Ammon's horn (tissue), 1 donor: ENCODE data around the gene PHIP.
A peak's percentile ranks its signal among the peaks of the same experiment; 100 is the strongest.

Experiments used
- DNase-seq: peaks from one replicate; pipeline ENCODE4 v3.0.0-alpha.2; 2016; ENCODE audit warnings: low spot score

The PHIP gene

DNA sequence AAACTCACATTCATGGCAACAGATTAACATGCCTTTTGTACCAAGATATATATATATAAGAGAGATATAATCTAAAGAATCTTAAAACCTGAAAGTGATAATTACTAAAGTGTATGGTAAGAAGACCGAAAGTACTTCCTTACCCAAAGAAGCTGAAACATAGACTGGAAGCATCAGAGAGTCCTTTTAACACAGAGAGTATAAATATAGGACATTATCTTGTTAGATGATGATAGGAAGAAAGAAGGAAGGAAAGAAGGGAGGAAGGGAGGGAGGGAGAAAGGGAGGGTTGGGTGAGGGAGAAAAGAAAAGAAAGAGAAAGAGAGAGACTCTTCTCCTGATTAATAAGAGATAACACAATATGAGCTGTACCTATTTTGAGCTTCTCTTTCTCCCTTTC, 68.2 kb downstream of the PHIP start:
- no peak for DNase-seq

DNA sequence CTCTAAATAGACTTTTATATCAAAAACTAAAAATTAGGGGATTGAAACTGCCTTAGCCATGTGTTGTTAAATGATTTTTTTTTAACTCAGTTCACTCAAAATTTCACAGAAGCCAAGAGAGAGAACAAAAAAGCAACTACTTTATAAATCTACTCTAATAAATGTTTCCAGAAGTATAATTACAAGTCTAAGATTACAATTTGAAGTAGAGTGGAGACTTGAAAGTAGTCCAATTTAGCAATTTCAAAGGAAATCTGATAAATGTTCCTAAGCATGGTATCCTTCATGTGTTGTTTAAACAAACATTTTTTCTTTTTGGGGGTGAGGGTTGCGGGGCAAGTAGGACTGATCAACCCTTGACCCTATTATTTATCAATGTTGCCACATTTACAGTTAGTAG, 72.6 kb downstream of the PHIP start:
- no peak for DNase-seq

DNA sequence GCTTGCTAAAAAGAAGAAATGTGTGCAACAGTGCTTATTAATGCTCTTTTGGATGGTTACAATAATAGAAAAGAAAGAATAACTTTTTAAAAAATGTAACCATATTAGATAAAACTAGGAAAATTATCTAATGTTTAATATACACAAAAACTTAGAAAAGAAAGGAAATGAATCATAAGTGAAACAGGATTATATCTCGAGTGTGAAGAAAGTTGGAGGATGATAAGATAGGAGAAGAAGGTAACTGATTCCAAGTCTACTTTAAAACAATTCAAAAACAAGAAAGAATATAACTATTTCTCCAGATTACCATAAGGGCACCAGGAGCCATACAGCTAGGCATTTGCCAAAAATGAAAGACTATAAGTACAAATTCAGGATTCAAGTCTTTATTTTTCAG, 73.0 kb downstream of the PHIP start:
- DNase-seq: no peak

DNA sequence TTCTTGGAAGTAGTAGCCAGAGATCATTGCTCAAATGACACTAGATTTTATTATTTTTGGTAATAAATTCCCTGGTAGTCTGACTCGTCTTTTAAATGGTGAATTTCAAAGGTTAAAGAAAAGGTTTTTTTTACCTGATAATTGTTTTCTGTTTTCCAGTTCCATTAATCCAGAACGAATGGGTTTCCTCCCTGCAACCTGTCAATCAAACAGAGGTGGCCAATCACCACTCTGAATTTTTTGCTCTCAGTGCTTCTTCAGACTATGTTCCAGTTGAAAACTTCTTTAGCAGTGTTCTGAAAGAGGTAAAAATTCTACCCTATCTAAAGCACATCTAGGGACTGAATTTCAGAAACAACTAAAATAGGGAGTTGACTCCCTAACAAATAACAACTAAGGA, 73.8 kb downstream of the PHIP start:
- no peak for DNase-seq

DNA sequence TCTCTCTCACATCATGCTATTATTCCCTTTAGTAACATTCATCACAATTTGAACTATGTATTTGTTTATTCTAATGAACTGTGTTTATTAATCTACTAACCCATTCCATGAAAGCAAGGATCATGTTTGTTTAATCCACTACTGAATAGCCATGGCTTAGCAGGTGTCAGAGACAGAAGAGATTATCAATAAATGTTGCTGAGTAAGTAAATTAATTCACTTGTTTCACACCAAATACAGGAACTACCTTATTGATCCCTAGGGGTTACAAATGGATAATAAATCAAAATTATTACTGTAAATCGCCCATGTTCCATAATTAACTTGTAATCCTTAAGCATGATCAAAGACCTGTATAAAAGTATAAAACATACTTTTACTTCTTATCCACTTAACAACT, 76.6 kb downstream of the PHIP start:
- no peak for DNase-seq

DNA sequence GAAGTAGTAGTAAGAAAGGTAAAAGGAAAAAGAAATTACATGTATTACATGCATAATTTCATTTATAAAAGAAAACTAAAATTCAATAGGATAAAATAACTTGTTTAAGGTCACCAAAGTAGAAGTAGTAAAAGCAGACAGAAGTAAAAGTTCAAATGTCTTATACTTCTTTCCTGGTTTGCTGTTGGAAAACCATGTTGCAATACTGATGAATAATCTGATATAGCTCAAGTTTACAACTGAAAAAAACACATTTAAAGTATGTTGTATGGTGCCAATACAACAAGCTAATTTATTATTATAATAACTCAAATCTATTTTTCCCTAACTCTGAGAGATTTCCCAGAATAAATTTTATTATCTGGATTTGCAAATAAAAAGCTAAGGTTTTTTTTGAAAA, 78.3 kb downstream of the PHIP start:
- DNase-seq: no peak

DNA sequence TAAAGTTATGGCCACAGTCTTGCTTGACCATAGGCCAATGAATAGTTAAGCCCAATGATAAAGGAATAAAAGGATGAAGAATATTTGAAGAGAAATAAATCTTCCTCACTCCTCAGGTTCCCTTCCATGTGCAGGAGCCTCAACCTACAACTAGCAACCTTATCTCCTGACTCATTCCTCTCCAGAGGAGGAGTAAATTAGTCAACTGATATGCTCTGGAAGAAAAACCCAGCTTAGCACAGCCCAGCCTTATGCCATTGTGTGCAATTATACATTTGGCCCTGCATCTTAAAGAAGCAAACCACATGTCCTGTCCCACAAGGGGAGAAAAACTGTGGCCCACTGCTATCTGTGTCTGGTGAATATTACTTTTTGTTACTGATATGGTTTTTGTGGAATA, 82.1 kb downstream of the PHIP start:
- DNase-seq: no peak

DNA sequence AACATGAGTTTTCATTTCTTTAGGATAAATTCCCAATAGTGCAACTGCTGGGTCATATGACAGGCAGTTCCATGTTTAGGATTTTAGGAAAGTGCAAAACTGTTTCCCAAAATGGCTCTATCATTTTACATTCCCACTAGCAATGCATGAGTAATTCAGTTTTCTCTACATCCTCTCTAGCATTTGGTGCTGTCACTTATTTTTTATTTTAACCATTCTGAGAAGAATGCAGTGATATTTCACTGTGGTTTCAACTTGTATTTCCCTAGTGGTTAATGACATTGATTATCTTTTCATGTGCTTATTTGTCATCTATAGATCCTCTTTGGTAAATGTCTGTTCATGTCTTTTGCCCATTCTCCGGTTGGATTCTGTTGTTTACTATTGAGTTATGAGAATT, 82.7 kb downstream of the PHIP start:
- no peak for DNase-seq

DNA sequence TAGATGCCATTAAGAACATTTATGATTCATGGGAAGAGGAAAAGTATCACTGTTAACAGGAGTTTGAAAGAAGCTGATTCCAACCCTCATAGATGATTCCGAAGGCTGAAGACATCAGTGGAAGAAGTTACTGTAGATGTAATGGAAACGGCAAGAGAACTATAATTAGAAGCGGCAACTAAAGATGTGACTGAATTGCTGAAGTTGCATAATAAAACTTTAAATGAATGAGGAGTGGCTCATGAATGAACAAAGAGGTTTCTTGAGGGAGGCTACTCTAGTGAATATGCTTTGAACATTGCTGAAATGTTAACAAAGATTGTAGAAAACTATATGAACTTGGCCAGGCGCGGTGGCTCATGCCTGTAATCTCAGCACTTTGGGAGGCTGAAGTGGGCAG, 84.1 kb downstream of the PHIP start:
- DNase-seq: no peak

DNA sequence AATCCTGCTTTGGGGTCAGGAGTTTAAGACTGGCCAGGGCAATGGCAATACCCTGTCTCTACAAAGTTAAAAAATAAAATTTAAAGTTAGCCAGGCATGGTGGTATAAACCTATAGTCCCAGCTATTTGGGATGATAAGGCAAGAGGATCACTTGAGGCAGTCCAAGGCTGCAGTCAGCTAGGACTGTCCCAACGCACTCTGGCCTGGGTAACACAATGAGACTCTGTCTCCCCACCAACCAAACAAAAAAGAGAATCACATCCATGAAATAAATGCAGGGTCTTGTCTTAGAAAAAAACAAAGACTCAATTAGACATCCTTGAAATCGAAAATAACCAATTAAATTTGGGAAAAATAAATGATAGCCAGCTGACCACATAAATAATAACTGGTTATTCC, 88.9 kb downstream of the PHIP start:
- DNase-seq: peak; percentile 52

DNA sequence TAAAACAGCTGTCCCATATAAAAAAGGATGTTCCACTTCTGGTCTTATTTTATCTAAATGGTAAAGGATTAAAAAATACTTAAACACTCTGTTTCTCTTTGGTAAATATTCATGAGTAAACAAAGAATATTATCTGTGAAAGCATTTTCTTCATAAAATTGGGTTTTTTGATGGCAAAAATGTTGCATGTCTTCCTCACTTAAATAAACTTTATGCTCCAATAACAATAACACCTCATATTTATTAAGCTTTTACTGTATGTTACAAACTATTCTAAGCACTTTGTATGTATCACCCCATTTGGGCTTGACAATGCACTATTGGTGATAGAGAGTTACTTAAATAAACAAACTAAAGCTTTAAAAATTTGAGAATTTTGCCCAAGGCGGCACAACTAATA, 91.9 kb downstream of the PHIP start:
- DNase-seq: no peak

DNA sequence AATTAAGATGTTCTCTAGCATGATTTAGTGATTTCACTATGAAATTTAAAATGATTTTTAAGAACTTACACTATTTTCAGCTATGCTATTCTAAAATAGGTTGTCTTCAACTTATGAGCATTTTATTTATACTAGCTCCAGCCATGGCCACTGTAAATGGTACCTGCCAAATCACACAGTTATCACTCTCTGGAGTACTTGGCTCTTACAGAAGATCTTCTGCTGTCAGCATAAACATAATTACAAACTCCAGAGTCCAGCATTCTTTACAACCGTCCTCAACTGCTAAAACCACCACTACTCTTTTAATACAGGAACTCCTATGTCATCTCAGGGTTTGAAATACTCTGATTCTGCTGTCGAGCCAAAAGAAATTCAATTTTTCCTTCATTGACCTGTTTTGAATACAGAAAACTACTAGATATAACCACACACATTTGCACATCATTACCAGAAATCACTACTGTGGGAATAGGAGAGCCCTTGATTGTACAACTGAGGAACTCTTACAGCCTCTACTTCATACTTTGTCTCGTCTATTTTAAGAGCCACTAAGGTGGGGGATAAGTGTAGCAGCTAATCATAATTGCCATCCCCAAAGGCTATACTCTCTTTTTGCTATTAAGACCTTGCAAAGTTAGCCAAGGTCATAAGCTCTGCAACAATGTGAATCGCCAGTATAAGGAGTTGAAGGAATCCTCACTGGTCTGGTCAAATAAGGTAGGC, 93.7 kb downstream of the PHIP start:
- DNase-seq: no peak

DNA sequence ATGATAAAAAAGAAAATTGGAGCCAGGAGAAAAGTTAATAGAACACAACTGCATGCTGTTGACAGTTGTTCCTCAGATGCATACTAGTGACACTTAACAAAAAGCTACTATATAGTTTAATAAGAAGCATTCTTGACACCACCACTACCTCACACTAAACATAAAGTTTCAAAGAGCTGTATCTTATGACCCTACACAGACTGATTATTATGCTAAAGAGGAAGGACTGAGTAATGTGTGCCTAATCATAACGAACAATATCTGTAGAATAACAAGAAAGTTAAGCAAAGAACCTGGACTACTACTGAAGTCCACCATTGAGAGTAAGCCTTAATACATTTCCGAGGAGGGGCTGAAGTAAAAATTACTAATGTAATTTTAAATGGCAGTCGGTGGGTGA, 110.9 kb downstream of the PHIP start:
- no peak for DNase-seq

DNA sequence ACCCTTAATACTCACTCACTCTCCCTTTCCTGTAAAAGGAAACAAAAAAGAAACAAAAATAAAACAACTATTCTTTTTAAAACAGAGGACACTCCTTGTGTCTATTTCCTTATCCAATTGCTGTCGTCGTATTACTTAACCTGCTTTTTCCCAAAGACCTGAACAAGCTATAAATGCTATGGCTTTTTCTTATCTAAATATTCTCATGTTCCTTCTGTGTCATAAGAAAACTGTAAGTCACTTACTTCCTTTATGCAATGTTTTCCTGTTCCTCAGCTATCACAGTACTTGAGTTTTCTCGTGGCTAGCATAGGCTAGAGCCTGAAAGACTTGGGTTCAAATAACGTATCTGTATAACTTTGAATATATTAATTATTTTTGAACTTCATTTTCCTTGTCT, 111.5 kb downstream of the PHIP start:
- no peak for DNase-seq

DNA sequence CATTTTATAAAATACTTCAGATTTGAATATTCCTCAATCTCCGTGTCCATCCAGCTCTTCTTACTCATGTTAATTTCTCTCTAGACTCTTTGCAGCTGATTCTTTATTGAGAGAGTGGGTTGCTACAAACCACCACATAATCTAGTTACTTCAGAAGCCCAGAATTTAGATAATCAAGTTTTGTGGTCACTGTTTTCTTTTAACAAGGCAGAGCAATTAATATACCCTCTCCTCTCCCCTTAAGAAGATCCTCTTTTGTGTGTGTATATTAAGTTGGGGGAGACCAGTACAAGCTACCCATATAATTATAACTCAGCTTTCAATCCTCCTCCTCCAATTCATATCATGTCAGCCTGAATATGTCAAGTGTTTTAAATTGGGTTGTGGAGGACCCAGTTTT, 115.6 kb downstream of the PHIP start:
- no peak for DNase-seq

DNA sequence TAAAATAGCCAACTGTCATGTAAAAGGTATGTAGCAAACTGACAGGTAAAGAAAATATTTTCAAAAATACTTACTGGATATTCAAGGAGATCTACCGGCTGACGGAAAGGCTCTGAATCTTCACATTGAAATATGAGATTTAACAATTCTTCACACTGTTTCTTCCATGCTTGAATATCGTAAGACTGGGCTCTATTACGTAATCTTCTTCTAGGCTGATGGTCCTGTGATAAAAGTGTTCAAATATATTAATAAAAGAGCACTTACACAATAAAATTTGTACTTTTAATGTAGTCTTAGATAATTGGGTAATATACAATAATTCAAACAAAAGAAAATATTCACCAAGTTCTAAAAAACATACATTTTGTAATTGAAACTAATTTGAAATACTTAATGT, 123.3 kb downstream of the PHIP start:
- no peak for DNase-seq

DNA sequence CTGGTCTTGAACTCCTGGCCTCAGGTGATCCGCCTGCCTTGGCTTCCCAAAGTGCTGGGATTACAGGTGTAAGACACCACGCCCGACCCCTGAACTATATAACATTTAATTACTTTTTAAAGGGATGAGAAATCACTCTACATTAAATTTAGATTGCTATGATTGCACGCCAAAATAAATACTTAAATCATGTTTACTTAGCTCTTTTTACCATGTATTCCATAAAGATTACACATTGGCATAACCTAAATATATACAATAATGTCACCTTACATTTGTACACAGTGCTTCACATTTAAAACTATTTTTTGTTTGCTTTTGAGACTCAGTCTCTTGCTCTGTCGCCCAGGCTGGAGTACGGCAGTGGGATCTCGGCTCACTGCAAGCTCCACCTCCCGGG, 124.3 kb downstream of the PHIP start:
- DNase-seq: no peak

DNA sequence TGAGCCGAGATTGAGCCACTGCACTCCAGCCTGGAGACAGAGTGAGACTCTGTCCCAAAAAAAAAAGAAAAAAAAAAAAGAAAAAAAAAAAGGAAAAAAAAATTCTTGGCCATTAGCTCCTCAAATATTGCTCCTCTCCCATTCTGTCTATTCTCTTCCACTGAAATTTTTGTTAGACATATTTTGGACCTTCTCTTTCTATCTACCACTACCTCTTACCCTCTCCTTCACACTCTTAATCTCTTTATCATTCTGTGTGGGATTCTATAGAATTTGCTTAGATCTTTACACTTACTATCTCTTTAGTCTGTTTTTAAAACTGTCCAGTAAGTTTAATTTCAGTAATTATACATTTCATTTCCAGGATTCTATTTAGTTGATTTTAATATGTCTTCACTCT, 125.7 kb downstream of the PHIP start:
- DNase-seq: no peak

DNA sequence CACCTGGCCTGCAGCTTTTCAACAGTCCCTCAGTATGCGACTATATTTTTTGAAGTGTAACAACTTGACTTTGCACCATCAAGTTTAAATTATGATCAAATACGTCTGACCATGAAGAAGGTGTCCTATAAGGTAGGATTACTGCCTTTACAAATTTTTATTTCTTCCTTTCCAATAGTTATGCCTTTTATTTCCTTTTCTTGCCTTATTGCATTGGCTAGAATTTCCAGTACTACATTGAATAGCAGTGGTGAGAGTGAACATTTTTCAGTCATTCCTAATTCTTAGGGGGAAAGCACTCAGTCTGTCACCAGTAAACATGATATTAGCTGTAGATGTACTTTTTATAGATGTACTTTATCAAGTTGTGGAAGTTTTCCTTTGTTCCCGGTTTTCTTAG, 129.3 kb downstream of the PHIP start:
- DNase-seq: no peak

DNA sequence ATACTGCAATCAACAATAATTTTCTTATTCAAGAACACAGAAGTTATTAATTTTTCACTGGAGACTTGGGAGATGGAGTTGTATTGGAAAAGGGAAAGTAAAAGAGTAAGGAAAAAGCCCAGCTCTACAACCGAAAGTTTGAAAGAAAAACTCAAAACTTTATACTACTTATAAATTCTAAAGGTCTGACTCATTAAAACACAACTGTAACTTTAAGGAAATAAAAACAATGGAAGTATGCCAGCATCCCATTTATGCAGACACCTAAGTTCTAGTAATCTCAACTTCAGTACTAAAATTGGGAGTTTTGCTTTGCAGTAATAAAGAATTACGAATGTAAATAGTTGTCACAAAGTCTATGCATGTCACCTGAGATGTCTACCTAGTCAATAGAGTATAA, 130.1 kb downstream of the PHIP start:
- no peak for DNase-seq

DNA sequence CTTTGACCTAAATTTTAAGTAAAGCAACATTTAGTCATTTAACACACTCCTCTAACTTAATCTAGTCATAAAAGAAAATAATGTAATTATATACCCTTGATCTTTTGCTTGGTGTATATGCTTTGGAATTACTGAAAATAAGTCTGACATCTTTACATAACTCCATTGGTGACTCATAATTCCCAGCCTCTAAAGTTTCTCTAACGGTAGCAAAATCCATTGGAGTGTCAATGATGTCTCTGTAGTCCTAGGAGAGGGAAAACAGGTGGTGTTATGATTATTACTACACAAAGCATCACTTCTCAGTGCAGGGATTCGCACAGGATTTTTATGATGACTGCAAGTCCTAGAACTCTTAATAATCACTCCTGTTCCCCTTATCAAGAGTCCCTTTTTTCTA, 130.5 kb downstream of the PHIP start:
- DNase-seq: no peak

DNA sequence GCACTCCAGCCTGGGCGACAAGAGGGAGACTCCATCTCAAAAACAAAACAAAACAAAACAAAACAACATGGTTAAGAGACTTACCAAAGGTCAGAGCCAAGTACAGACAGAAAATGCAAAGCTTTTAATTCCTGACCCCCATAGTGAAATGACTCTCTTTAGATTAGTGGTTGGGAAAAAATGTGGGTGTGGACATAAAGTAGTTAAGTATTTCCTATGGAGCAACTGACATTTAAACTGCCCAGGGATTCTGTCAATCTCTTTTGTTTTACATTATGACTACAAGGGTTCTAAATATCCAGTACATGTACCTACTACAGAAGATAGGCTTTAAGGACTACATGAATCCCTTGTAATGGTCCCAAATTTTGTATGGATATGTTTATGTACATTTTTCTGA, 135.6 kb downstream of the PHIP start:
- no peak for DNase-seq

DNA sequence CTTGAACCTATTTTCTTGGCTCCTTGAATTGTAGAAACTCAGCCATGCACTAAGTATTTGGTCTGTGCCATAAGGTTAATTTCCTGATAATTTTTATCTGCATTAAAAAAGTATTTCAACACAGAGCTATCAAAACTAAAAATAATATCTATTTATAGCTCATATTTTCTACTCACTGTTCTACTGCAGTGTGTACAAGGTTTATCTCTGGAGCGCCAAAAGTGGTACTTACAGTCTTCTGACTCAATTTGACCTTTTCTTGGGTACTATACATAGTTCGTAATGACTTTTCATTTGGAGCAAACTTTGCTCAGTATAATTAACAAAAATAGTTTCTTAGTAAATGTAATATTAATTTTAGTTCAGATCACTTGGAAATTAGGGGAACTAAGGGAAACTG, 141.5 kb downstream of the PHIP start:
- no peak for DNase-seq

DNA sequence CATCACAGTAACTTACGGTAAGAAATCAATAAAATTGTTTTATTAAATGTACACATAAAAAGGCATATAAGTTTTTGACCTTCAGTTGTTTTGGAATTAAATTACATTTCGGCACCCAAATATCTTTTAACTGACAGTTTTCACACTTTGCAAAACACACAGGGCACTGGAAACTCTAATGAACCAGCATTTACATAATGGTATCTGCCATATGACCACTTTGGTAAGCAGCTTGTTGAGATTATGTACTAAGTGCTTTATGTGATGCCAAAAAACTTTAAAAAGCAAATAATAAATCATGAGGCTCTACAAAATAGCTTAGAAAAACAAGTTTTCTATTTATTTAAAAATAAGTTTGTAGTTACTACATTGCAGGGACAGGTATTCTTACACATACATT, 142.5 kb downstream of the PHIP start:
- no peak for DNase-seq

DNA sequence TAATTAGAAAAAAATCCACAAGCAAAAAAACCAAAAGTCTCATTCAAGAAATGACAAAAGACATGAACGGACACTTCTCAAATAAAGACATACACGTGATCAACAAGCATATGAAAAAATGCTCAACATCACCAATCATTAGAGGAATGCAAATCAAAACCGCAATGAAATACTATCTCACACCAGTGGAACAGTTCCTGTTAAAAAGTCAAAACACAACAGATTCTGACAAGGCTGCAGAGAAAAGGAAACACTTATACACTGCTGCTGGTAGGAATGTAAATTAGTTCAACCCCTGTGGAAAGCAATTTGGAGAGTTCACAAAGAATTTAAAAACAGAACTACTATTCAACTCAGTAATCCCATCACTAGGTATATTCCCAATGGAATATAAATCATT, 152.7 kb downstream of the PHIP start:
- DNase-seq: no peak
